CD4-positive, alpha-beta memory T cell (primary cell): Measurements from ENCODE around the gene PLD3. TPM values are rescaled to one million over a fixed set of nuclear protein-coding genes. Genes with fewer than 3 reads are reported as not detected.

Experiments
- CTCF ChIA-PET: fragments of 350-600 bp; sonication (Branson Sonifier 250); formaldehyde crosslinking; loops from one replicate; lab custom pipeline; 2021; ENCODE audit warnings: inconsistent platforms; ENCODE audit not compliant: partially characterized antibody; lab: Charles Lee
- POLR2A ChIA-PET: fragments of 350-600 bp; sonication (Branson Sonifier 250); formaldehyde crosslinking; loops from one replicate; lab custom pipeline; 2021; ENCODE audit not compliant: partially characterized antibody; lab: Charles Lee
- DNase-seq, 5 donors: peaks; one replicate each; pipeline versions ENCODE4 v3.0.0 to v3.0.0-alpha.2; 2020 to 2022; ENCODE audit warnings: mixed read lengths in 1 of 5
- H3K27ac ChIP-seq: one replicate; pipeline ENCODE4 v1.7.0; 2013; ENCODE audit warnings: low read depth, low read length
- H3K27me3 ChIP-seq: 2 replicates; pipeline ENCODE4 v1.7.0; 2013; ENCODE audit warnings: mild to moderate bottlenecking, low read length, moderate library complexity; ENCODE audit not compliant: insufficient read depth
- H3K36me3 ChIP-seq: 2 replicates; pipeline ENCODE4 v1.7.0; 2013; ENCODE audit warnings: mild to moderate bottlenecking, low read length, moderate library complexity; ENCODE audit not compliant: insufficient read depth
- H3K4me1 ChIP-seq: 2 replicates; pipeline ENCODE4 v1.7.0; 2013; ENCODE audit warnings: mild to moderate bottlenecking, low read length, moderate library complexity; ENCODE audit not compliant: insufficient read depth
- H3K4me3 ChIP-seq, 2 donors: one replicate each; pipeline ENCODE4 v1.7.0; 2013; ENCODE audit warnings: low read length in 2 of 2, mild to moderate bottlenecking in 1 of 2
- H3K9me3 ChIP-seq, 2 donors: one replicate each; pipeline ENCODE4 v1.7.0; 2013; ENCODE audit warnings: low read length in 2 of 2, control low read depth in 1 of 2; ENCODE audit not compliant: control insufficient read depth in 1 of 2
- H3K27ac Mint-ChIP-seq, 7 donors: one replicate each; pipeline ENCODE4 v1.8.0; 2020 to 2021; ENCODE audit warnings: mixed read lengths in 7 of 7, mild to moderate bottlenecking in 6 of 7, inconsistent platforms in 3 of 7, moderate library complexity in 3 of 7
- H3K27me3 Mint-ChIP-seq, 2 donors: one replicate each; pipeline ENCODE4 v1.8.0; 2020 to 2021; ENCODE audit warnings: mixed read lengths in 2 of 2
- H3K36me3 Mint-ChIP-seq, 2 donors: one replicate each; pipeline ENCODE4 v1.8.0; 2020 to 2021; ENCODE audit warnings: mixed read lengths in 2 of 2, inconsistent platforms in 1 of 2, mild to moderate bottlenecking in 1 of 2
- H3K4me1 Mint-ChIP-seq, 4 donors: one replicate each; pipeline ENCODE4 v1.8.0; 2020 to 2021; ENCODE audit warnings: mixed read lengths in 4 of 4, mild to moderate bottlenecking in 1 of 4
- H3K4me3 Mint-ChIP-seq, 8 donors: one replicate each; pipeline ENCODE4 v1.8.0; 2020 to 2021; ENCODE audit warnings: mixed read lengths in 8 of 8, mild to moderate bottlenecking in 7 of 8, moderate library complexity in 6 of 8, inconsistent platforms in 3 of 8
- H3K9me3 Mint-ChIP-seq, 8 donors: one replicate each; pipeline ENCODE4 v1.8.0; 2020 to 2021; ENCODE audit warnings: mixed read lengths in 8 of 8, mild to moderate bottlenecking in 5 of 8, inconsistent platforms in 3 of 8, moderate library complexity in 1 of 8
- intact Hi-C: fragments of 100-400 bp; cut with micrococcal nuclease; formaldehyde crosslinking; loops from one replicate; pipeline ENCODE4 v1.15.1; 2023
- polyA plus RNA-seq, 2 donors: library from polyadenylated mRNA; unstranded; fragments of 300-500 nt; fragmentation: Illumina TruSeq; gene quantifications; one replicate each; pipeline ENCODE4 v1.2.3, GENCODE V29; 2021
- total RNA-seq, 2 experiments: library from RNA; stranded (reverse); gene quantifications; one replicate each; pipeline ENCODE4 v1.2.3, GENCODE V29; 2021

Gene PLD3
- total and polyA plus RNA-seq, 4 experiments from 2014 or later, result 61.0 to 117 (median 95.2) TPM

DNA sequence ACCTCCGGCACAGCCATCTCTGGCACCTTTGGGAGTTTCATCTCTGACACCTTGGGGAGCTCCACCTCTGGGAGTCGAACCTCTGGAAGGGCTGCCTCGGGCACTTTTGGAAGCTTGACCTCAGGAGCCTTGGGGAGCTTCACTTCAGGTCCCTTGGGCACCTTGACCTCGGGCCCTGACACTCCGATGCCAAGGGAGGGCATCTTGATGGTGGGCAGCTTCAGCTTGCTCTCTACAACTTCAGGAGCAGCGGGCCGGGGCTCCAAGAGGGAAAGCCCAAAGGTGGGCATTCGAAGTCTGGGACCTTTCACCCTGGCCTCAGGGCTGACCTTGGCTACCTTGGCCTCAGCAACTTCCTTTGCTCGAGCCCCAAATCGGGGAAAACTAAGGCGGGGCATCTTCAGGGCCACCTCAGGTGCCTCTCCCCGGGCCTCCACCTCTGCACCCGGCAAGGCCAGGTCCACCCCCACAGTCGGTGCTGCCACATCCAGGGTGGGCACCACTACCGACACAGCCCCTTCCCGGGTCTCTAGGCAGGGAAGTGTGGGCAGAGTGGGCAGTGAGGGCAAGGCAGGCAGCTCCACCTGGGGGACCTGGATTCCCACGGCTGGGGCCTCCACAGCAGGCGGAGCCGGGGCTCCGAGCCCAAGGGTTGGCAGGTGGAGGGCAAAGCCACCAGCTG is 48.5 kb downstream of the PLD3 start:
- no peaks in the 10 kb centered on the region for H3K27me3 Mint-ChIP-seq
- no peak overlapping the region for H3K27ac ChIP-seq
- peaks cover 8 to 15% (median 12%) of the 10 kb centered on the region in 4 donors for H3K4me1 Mint-ChIP-seq
- intact Hi-C loops, result no loop called here
- no peaks in the 10 kb centered on the region for H3K4me1 ChIP-seq
- H3K36me3 Mint-ChIP-seq, result peaks cover 0 to 2% of the 10 kb centered on the region in 2 donors
- no peak overlapping the region for H3K4me3 ChIP-seq
- no peak overlapping the region for H3K4me3 Mint-ChIP-seq
- no peaks in the 10 kb centered on the region for H3K9me3 Mint-ChIP-seq
- no peaks in the 10 kb centered on the region for H3K9me3 ChIP-seq
- H3K27ac Mint-ChIP-seq, result no peak overlapping the region
- ChIA-PET POLR2A (no interaction called here), CTCF (no interaction called here)
- no peak for DNase-seq
- H3K27me3 ChIP-seq, result no peaks in the 10 kb centered on the region
- H3K36me3 ChIP-seq, result no peaks in the 10 kb centered on the region

DNA sequence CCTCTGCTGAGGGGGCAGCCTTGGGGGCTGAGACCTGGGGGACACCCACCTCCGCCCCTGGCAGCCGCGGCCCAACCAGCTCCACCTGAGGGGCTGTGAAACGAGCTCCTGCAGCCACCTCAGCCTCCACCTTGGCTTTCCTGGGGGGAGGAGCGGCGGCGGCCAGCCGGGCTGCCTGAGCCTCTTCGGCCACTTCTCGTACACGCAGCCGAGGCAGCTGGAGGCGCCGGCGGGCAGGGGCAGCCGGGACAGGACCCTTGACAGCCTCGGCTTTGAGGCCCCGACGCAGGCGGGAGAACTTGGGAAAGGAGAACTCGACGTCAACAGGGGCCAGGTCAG is 49.0 kb downstream of the PLD3 start:
- H3K9me3 Mint-ChIP-seq, result no peaks in the 10 kb centered on the region
- CTCF ChIA-PET, result no interaction called here

DNA sequence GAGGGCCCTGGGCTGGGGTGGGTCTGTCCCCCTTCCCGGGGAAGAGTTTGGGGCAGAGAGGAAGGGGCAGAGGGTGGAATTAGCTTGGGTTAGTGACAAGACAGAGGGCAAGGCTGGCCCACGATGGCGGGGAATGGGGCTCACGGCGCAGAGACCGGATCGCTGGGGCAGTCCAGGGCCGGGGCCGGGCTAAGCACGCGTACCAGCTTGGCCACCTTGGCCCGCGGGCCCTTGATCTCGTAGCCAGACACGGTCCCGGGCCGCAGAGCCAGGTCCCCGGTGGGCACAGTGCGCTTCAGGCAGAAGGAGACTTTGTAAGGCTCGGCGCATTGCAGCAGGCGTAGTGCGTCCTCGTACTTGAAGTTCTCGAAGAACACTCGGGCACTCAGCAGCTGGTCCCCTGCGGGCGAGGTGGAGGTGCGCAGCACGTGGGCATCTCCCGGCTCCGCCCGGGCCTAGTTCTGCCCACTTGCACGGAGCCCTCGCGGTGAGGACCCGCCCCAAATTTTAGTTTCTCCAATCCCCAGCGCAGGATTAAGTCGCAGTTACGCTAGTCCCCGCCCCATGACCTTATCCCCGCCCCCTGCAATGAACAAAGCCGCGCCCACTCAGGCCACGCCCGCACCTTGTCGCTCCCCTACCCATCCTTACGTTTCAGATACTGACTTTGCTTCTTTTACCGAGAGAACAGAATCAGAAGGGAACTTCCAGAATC is 50.1 kb downstream of the PLD3 start:
- no peaks in the 10 kb centered on the region for H3K27me3 ChIP-seq
- DNase-seq, result peak; percentile 41 to 78 (median 55)
- H3K4me1 ChIP-seq, result peaks cover 7% of the 10 kb centered on the region
- Mint-ChIP-seq H3K36me3 (peaks cover 0 to 2% of the 10 kb centered on the region in 2 donors), H3K4me3 (peak overlapping the region in 6 of 8 donors; percentile 14 to 55 (median 22)), H3K4me1 (peaks cover 13 to 21% (median 17%) of the 10 kb centered on the region in 4 donors), H3K27me3 (no peaks in the 10 kb centered on the region), H3K27ac (no peak overlapping the region), H3K9me3 (peaks cover 0 to 3% (median 0%) of the 10 kb centered on the region in 8 donors)
- H3K36me3 ChIP-seq, result no peaks in the 10 kb centered on the region
- ChIA-PET POLR2A (interaction anchor here (1.5 kb wide), 1 partner anchor 22 kb away, joined by 4 read pairs; no protein-coding TSS in a partner anchor), CTCF (no interaction called here)
- no peak overlapping the region for H3K4me3 ChIP-seq
- no peak overlapping the region for H3K27ac ChIP-seq
- H3K9me3 ChIP-seq, result no peaks in the 10 kb centered on the region
- intact Hi-C loops, result no loop called here

More for the DNA sequence above, 49.0 kb downstream of the PLD3 start:
- Histone ChIP-seq H3K27me3 (no peaks in the 10 kb centered on the region), H3K27ac (no peak overlapping the region), H3K4me3 (no peak overlapping the region), H3K36me3 (no peaks in the 10 kb centered on the region), H3K4me1 (no peaks in the 10 kb centered on the region), H3K9me3 (no peaks in the 10 kb centered on the region)
- H3K4me1 Mint-ChIP-seq, result peaks cover 8 to 15% (median 12%) of the 10 kb centered on the region in 4 donors
- no peak overlapping the region for H3K27ac Mint-ChIP-seq
- intact Hi-C loops, result no loop called here
- H3K27me3 Mint-ChIP-seq, result no peaks in the 10 kb centered on the region
- H3K36me3 Mint-ChIP-seq, result peaks cover 0 to 2% of the 10 kb centered on the region in 2 donors
- POLR2A ChIA-PET, result no interaction called here
- no peak for DNase-seq
- H3K4me3 Mint-ChIP-seq, result no peak overlapping the region

DNA sequence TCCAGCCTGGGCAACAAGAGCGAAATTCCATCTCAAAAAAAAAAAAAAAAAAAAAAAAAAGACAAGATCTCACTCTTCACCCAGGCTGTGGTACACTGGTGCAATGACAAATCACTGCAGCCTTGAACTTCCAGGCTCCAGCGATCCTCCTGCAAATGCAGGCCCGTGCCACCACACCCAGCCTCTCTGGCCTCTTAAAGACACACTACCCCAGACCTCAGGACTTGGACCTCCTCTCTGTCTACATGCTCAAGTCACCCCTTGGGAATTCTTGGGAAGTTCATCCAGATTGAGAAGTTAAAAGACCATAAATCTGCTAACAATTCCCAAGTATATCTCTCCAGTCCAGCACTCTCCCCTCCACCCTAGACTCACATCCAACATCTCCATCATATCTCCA is 52.1 kb downstream of the PLD3 start:
- ChIA-PET CTCF (no interaction called here), POLR2A (no interaction called here)
- H3K27ac Mint-ChIP-seq, result peak overlapping the region in 1 of 7 donors; percentile 64

DNA sequence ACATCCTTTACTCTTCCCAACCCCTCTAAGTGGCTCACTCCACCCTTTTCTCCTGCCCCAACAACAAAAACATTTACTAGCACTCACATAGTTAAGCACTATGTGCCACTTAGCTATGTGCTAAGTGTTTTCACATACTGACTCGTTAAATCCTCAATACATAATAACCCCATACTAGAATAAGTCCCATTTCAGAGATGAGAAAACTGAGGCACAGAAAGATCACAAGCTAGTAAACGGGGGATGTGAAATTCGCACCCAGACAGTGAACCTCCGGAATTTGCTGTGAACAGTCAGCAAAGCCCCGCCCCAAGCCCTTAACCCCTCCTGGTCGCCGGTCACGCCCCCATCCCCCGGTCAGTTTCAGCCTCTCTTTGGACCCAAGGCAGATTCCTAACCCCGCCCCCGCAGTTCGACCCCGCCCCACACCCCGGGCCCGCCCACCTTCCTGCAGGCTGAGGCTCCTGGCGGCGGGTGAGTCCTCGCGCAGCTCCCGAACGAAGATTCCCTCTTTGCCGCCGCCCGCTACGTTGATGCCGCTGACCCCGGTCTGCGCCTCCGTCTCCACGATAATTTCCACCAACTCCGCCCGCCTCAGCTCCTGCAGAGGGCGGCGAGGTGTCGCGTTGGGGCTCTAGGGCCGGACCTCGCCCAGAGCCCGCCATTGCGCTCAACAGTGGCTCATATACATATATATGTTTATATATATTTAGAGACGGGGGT is 54.9 kb downstream of the PLD3 start:
- H3K9me3 ChIP-seq, result no peaks in the 10 kb centered on the region
- peak overlapping the region; percentile 59 to 69 for H3K4me3 ChIP-seq
- peak overlapping the region; percentile 46 to 95 (median 90) for H3K27ac Mint-ChIP-seq
- peaks cover 0 to 3% of the 10 kb centered on the region in 2 donors for H3K36me3 Mint-ChIP-seq
- CTCF ChIA-PET, result interaction anchor here (0.7 to 2.1 kb wide), 3 partner anchors 13 to 19 kb away, joined by 3 to 12 read pairs (median 3); no protein-coding TSS in a partner anchor
- no peaks in the 10 kb centered on the region for H3K36me3 ChIP-seq
- intact Hi-C loops, result loop anchor here (1.0 to 5.0 kb wide), 2 partner anchors 55 to 64 kb away; partner anchors contain the start of genes BLVRB, C19orf47, PLD3 and SPTBN4
- H3K27me3 Mint-ChIP-seq, result no peaks in the 10 kb centered on the region
- H3K9me3 Mint-ChIP-seq, result peaks cover 0 to 3% (median 0%) of the 10 kb centered on the region in 8 donors
- no peaks in the 10 kb centered on the region for H3K27me3 ChIP-seq
- peak overlapping the region; percentile 86 to 99 (median 96) for H3K4me3 Mint-ChIP-seq
- peaks cover 22 to 38% (median 29%) of the 10 kb centered on the region in 4 donors for H3K4me1 Mint-ChIP-seq
- H3K4me1 ChIP-seq, result peaks cover 18% of the 10 kb centered on the region
- DNase-seq, result peak; percentile 61 to 80 (median 64)
- H3K27ac ChIP-seq, result peak overlapping the region; percentile 43
- POLR2A ChIA-PET, result interaction anchor here (1.0 to 2.9 kb wide), 13 partner anchors 8 to 207 kb away, joined by 3 to 26 read pairs (median 5); partner anchors contain the start of genes BLVRB, C19orf47, PLD3 and SERTAD1

More for the DNA sequence above, 52.1 kb downstream of the PLD3 start:
- peaks cover 7% of the 10 kb centered on the region for H3K4me1 ChIP-seq
- no peak overlapping the region for H3K4me3 ChIP-seq
- H3K9me3 Mint-ChIP-seq, result peaks cover 0 to 3% (median 0%) of the 10 kb centered on the region in 8 donors
- no peak overlapping the region for H3K4me3 Mint-ChIP-seq
- DNase-seq, result no peak
- no peak overlapping the region for H3K27ac ChIP-seq
- no peaks in the 10 kb centered on the region for H3K36me3 ChIP-seq
- no peaks in the 10 kb centered on the region for H3K27me3 ChIP-seq
- peaks cover 17 to 30% (median 22%) of the 10 kb centered on the region in 4 donors for H3K4me1 Mint-ChIP-seq
- intact Hi-C loops, result loop anchor here (5.0 kb wide), 1 partner anchor 67 kb away; the partner anchor contains the start of genes BLVRB and SPTBN4
- H3K36me3 Mint-ChIP-seq, result peaks cover 0 to 3% of the 10 kb centered on the region in 2 donors
- H3K27me3 Mint-ChIP-seq, result no peaks in the 10 kb centered on the region
- no peaks in the 10 kb centered on the region for H3K9me3 ChIP-seq

DNA sequence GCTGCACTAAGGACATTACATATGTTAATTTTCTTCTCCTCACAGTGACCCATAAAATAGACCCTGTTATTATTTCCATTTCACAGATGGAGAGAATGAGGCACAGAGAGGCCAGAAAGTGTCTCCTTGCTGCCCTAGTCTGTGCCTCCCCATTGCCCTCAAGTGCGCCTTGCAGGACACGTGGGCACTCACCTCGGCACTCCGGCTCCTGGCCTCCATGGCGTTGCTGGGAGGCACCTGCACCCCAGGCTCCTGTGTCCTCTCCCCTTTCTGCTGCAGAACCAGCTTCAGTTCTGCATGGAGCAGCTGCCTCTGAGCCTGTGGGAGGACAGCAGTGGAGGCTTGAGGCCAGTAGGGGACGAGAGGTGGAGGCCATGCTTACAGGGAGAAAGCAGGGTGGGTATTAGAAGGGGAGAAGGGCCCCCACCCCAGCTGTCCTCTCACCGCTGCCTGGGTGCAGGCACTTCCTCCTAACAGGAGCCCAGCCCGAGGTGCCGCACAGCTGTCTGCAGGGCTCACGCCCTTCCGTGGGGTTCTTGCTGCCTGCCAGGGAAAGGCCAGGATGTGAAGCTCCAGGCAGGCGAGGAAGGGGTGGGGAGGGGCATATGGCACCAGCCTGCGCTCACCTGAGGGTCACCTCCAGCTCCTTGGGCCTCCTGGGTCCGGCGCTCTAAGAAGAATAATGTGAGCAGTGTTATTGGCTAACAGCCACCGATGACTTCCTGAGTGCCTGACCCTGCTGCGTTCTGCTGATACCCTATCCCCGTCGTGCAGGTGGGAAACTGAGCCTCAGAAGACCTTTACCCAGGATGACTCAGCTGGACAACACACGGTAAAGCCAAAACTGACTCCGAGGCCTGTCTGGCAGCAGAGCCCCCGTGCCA is 59.5 kb downstream of the PLD3 start:
- Histone ChIP-seq H3K27me3 (no peaks in the 10 kb centered on the region), H3K27ac (no peak overlapping the region), H3K9me3 (no peaks in the 10 kb centered on the region), H3K4me3 (no peak overlapping the region), H3K4me1 (peaks cover 17% of the 10 kb centered on the region), H3K36me3 (no peaks in the 10 kb centered on the region)
- Mint-ChIP-seq H3K4me1 (peaks cover 10 to 23% (median 19%) of the 10 kb centered on the region in 4 donors), H3K9me3 (peaks cover 0 to 3% (median 0%) of the 10 kb centered on the region in 8 donors), H3K36me3 (peaks cover 0 to 1% of the 10 kb centered on the region in 2 donors), H3K4me3 (peak overlapping the region in 1 of 8 donors; percentile 55), H3K27ac (peak overlapping the region in 3 of 7 donors; percentile 15 to 54 (median 22)), H3K27me3 (no peaks in the 10 kb centered on the region)
- intact Hi-C loops, result no loop called here
- CTCF ChIA-PET, result interaction anchor here (0.6 to 5.1 kb wide), 4 partner anchors 12 to 1467 kb away, joined by 3 to 28 read pairs (median 5); no protein-coding TSS in a partner anchor
- DNase-seq, result no peak
- POLR2A ChIA-PET, result interaction anchor here (0.7 to 1.4 kb wide), 5 partner anchors 13 to 56 kb away, joined by 3 to 6 read pairs (median 4); partner anchors contain the start of genes SERTAD1 and SERTAD3
